Activated naive CD8-positive, alpha-beta T cell treated with anti-CD3 and anti-CD28 coated beads, Interleukin-2, amount 10 ng/mL, durations not matched to agents 7 days and 5 days (primary cell): ENCODE data around the gene RHBDL3. TPM values are rescaled to one million over a fixed set of nuclear protein-coding genes. Genes with fewer than 3 reads are reported as not detected.
"Not testable (repeated sequence)": the region's sequence is repeated elsewhere in the genome, so short reads cannot be mapped to it uniquely, and the experiment has no call there.

Experiments
- ATAC-seq: fragments of 150-1000 bp; cut with Tn5 transposase; one replicate; pipeline ENCODE4 v1.10.0; 2021; ENCODE audit warnings: low read depth, moderate library complexity
- POLR2A ChIA-PET: fragments of 350-600 bp; sonication (Branson Sonifier 250); formaldehyde crosslinking; loops from one replicate; lab custom pipeline; 2021; ENCODE audit warnings: antibody characterized with exemption; lab: Charles Lee
- DNase-seq: peaks from one replicate; pipeline ENCODE4 v3.0.0; 2021
- H3K27ac Mint-ChIP-seq: one replicate; pipeline ENCODE4 v1.8.0; 2022; ENCODE audit warnings: mild to moderate bottlenecking, mixed read lengths
- H3K27me3 Mint-ChIP-seq: one replicate; pipeline ENCODE4 v1.8.0; 2022; ENCODE audit warnings: mild to moderate bottlenecking, moderate library complexity, mixed read lengths
- H3K36me3 Mint-ChIP-seq: one replicate; pipeline ENCODE4 v1.8.0; 2021; ENCODE audit warnings: mild to moderate bottlenecking, mixed read lengths
- H3K4me1 Mint-ChIP-seq: one replicate; pipeline ENCODE4 v1.8.0; 2021; ENCODE audit warnings: mixed read lengths
- H3K4me3 Mint-ChIP-seq: one replicate; pipeline ENCODE4 v1.8.0; 2022; ENCODE audit warnings: mild to moderate bottlenecking, moderate library complexity, mixed read lengths
- H3K9me3 Mint-ChIP-seq: one replicate; pipeline ENCODE4 v1.8.0; 2021; ENCODE audit warnings: mixed read lengths
- total RNA-seq, 2 experiments: library from RNA; stranded (reverse); gene quantifications; one replicate each; pipeline ENCODE4 v1.2.3, GENCODE V29; 2021

Gene RHBDL3
- total RNA-seq, 2 experiments from 2014 or later, result 0.72 to 0.88 TPM

DNA sequence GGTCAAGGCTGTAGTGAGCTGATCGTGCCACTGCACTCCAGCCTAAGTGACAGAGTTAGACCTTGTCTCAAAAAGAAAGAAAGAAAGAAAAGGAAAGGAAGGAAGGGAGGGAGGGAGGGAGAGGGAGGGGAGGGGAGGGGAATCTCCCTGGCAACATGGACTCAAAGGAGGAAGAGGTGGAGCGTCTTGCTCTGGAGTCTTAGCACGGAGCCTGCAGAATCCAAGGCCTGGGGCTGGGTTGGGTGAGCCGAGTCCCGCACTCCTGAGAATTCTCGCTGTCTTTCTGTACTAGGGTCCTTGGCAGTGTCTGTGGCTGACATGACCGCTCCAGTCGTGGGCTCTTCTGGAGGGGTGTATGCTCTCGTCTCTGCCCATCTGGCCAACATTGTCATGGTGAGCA, 39.4 kb downstream of the RHBDL3 start:
- Mint-ChIP-seq H3K27me3 (peaks cover 27% of the 10 kb centered on the region), H3K27ac (no peak overlapping the region), H3K4me1 (peaks cover 5% of the 10 kb centered on the region), H3K36me3 (no peaks in the 10 kb centered on the region), H3K9me3 (no peaks in the 10 kb centered on the region), H3K4me3 (no peak overlapping the region)
- no peak for DNase-seq
- no peak for ATAC-seq
- POLR2A ChIA-PET, result no interaction called here

DNA sequence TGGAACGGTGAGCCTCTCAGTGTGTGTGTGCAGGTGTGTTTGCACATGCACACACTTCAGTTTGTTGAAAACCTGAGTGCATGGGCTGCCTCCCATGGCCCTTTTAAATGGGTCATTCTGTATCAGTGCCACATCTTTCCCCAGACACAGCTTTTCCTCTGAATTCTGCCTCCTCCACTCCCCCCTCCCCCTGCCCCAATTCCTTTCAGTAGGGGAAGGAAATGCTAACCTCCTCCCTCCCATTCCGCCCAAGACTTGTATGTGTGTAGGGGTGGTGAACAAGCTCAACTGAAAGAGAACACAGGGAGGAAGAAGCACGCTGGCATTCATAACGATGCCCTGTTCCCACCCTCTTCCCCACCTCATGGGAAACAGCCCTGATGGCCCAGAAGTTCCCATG, 42.0 kb downstream of the RHBDL3 start:
- Mint-ChIP-seq H3K27me3 (peaks cover 31% of the 10 kb centered on the region), H3K27ac (no peak overlapping the region), H3K4me1 (peaks cover 5% of the 10 kb centered on the region), H3K4me3 (no peak overlapping the region), H3K9me3 (no peaks in the 10 kb centered on the region), H3K36me3 (no peaks in the 10 kb centered on the region)
- POLR2A ChIA-PET, result no interaction called here
- DNase-seq (no peak), ATAC-seq (no peak)

DNA sequence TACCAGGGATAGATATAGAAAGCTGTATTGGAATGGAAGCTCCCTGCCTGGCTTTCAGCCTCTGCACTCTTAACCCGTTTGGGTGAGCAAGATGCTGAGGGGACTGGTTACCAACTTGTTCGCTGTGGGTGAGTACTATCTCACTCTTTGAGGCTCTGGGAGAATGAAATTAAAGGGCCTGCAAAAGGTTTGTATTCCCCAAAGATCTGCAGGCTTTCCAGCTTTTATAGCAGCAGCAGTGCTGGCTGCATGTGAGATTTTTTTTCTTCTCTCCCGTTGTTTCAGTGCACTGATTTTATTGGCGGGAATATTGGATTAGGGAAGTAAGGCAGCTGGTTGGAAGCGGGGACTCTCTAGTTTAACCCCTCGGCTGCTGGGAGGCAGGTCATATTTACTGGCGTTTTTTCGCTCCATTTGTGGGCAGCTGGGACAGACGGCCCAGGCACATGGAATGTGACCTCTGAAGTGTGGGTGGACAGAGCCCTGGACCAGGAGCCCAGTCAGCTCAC, 45.5 kb downstream of the RHBDL3 start:
- Mint-ChIP-seq H3K27me3 (peaks cover 37% of the 10 kb centered on the region), H3K27ac (no peak overlapping the region), H3K9me3 (no peaks in the 10 kb centered on the region), H3K4me1 (peaks cover 2% of the 10 kb centered on the region), H3K4me3 (no peak overlapping the region), H3K36me3 (no peaks in the 10 kb centered on the region)
- POLR2A ChIA-PET, result no interaction called here
- no peak for DNase-seq
- no peak for ATAC-seq

DNA sequence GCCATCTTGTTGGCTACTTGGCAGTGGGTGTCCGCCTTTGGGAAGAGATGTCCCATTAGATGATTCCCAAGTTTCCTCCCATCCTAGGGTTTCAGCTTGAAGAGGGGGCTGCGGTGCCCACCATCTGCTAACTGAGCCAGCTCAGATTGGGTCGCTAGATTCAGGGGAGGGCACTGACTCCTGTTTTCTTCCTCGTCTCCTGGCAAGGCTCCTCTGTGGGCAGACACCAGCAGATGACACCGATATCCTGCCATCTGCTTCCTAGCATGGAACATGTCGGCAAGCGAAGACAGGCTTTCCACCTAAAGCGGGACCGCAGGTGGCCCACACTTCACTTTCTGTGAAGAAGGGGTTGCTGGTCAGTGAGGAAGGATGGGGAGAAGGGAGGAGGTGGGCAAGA, 49.0 kb downstream of the RHBDL3 start:
- Mint-ChIP-seq H3K27ac (no peak overlapping the region), H3K36me3 (no peaks in the 10 kb centered on the region), H3K4me1 (peaks cover 14% of the 10 kb centered on the region), H3K27me3 (peaks cover 34% of the 10 kb centered on the region), H3K9me3 (no peaks in the 10 kb centered on the region), H3K4me3 (no peak overlapping the region)
- POLR2A ChIA-PET, result no interaction called here
- DNase-seq, result no peak
- ATAC-seq, result no peak

DNA sequence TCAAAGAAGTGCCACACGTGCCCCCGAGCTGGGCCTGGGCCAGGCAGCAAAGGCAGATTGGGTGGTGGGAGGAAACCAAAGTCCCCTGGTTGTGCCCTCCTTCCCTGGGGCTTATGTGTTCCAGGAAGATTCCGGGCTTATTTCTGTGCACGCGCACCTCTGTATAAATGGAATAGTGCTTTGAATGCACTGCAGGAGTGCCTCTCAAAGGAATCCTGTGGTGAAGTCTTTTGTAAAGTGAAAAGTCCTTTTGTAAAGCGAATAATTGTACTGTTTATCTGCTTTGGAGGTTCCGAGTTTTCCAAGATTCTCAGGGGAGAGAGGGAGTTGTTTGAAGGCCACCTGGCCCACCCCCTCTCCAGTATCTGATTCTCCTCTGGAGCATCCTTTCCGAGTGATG, 49.5 kb downstream of the RHBDL3 start:
- DNase-seq, result no peak
- Mint-ChIP-seq H3K36me3 (no peaks in the 10 kb centered on the region), H3K9me3 (no peaks in the 10 kb centered on the region), H3K27me3 (peaks cover 32% of the 10 kb centered on the region), H3K27ac (no peak overlapping the region), H3K4me3 (no peak overlapping the region), H3K4me1 (peaks cover 16% of the 10 kb centered on the region)
- POLR2A ChIA-PET, result no interaction called here
- ATAC-seq, result no peak

DNA sequence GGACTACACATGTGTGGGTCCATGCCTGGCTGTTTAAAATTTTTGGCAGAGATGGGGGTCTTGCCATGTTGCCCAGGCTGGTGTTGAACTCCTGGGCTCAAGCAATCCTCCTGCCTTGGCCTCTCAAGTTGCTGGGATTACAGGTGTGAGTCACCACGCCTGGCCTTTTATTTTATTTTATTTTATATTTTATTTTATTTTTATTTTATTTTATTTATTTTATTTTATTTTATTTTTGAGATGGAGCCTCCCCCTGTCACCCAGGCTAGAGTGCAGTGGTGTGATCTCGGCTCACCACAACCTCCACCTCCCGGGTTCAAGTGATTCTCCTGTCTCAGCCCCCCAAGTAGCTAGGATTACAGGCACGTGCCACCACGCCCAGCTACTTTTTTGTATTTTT, 51.0 kb downstream of the RHBDL3 start:
- not testable (repeated sequence) for ATAC-seq, H3K4me3 Mint-ChIP-seq, H3K36me3 Mint-ChIP-seq, H3K9me3 Mint-ChIP-seq, DNase-seq, H3K27ac Mint-ChIP-seq
- POLR2A ChIA-PET, result interaction anchor here (0.5 kb wide), 1 partner anchor 12 kb away, joined by 3 read pairs; no protein-coding TSS in a partner anchor
- Mint-ChIP-seq H3K4me1 (peaks cover 16% of the 10 kb centered on the region), H3K27me3 (peaks cover 30% of the 10 kb centered on the region)

DNA sequence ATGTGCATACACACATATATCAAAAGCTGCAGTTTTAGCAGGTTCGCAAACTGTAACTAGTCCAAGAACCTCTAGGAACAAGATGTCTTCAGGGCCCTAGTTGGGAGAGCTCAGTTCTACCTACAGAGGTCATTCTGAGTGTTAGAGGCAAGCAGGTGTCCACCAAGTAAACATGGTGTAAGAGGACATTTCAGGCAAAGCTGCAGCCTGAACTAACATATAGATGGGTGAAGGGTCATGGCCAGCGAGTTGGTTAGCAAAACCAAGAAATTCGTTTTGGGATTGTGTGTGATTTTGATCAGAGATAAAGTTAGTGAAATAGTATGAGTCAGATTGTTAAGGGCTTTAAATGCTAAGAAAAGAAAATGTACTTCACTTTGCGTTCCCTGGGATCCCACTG, 51.7 kb downstream of the RHBDL3 start:
- POLR2A ChIA-PET, result interaction anchor here (1.6 kb wide), 1 partner anchor 64 kb away, joined by 4 read pairs; no protein-coding TSS in a partner anchor
- Mint-ChIP-seq H3K4me3 (no peak overlapping the region), H3K36me3 (no peaks in the 10 kb centered on the region), H3K27me3 (peaks cover 30% of the 10 kb centered on the region), H3K4me1 (peaks cover 16% of the 10 kb centered on the region), H3K27ac (no peak overlapping the region), H3K9me3 (no peaks in the 10 kb centered on the region)
- ATAC-seq, result no peak
- no peak for DNase-seq

DNA sequence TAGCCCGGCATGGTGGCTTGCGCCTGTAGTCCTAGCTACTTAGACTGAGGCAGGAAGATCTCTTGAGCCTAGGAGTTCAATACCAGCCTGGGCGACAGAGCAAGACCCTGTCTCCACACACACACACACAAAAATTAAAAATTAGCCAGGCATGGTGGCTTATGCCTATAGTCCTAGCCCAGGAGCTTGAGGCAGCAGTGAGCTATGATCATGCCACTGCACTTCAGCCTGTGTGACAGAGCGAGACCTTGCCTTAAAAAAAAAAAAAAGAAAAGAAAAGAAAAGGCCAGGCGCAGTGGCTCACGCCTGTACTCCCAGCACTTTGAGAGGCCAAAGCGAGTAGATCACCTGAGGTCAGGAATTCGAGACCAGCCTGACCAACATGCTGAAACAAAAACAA, 52.4 kb downstream of the RHBDL3 start:
- no peak for DNase-seq
- Mint-ChIP-seq H3K4me1 (peaks cover 17% of the 10 kb centered on the region), H3K27me3 (peaks cover 30% of the 10 kb centered on the region), H3K36me3 (no peaks in the 10 kb centered on the region), H3K9me3 (no peaks in the 10 kb centered on the region), H3K4me3 (peak overlapping the region; percentile 42), H3K27ac (no peak overlapping the region)
- no peak for ATAC-seq
- POLR2A ChIA-PET, result interaction anchor here (0.7 to 1.6 kb wide), 2 partner anchors 65 to 76 kb away, joined by 3 to 4 read pairs; no protein-coding TSS in a partner anchor

DNA sequence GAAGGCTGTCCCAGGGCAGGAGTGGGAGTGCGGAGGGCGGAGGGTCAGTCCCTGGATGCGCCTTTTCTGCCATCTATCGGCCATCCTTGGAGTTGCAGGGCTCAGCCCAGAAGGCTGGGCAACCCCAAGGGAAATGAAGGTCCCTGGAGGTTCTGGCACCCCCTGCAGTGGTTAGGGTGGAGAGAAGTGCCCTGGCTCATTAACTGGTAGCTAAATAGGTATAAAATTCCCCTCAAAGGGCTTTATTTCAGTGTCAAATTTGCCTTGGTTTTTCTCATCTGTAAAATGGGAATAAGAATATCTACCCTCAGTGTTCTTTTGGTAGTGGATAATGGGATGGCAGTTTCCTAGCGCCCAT, 53.9 kb downstream of the RHBDL3 start:
- Mint-ChIP-seq H3K9me3 (no peaks in the 10 kb centered on the region), H3K4me1 (peaks cover 28% of the 10 kb centered on the region), H3K4me3 (peak overlapping the region; percentile 86), H3K27me3 (peaks cover 26% of the 10 kb centered on the region), H3K27ac (peak overlapping the region; percentile 60), H3K36me3 (no peaks in the 10 kb centered on the region)
- POLR2A ChIA-PET, result interaction anchor here (1.6 kb wide), 1 partner anchor 11 kb away, joined by 6 read pairs; no protein-coding TSS in a partner anchor
- ATAC-seq, result peak; percentile 76
- DNase-seq, result peak; percentile 84

DNA sequence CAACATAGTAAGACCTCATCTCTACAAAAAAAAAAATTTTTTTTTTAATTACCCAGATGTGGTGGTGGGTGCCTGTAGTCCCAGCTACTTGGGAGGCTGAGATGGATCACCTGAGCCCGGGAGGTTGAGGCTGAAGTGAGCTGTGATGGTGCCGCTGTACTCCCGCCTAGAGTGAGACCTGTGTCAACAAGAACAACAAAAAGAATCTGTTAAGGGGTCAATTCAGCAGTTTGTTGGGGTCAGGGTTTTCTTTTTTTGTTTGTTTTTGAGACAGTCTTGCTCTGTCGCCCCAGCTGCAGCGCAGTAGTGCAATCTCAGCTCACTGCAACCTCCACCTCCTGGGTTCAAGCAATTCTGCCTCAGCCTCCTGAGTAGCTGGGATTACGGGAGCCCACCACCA, 54.4 kb downstream of the RHBDL3 start:
- Mint-ChIP-seq H3K27me3 (peaks cover 21% of the 10 kb centered on the region), H3K4me1 (peaks cover 31% of the 10 kb centered on the region)
- not testable (repeated sequence) for H3K27ac Mint-ChIP-seq, H3K36me3 Mint-ChIP-seq, DNase-seq, ATAC-seq, H3K4me3 Mint-ChIP-seq, H3K9me3 Mint-ChIP-seq
- POLR2A ChIA-PET, result interaction anchor here (0.6 to 1.6 kb wide), 2 partner anchors 11 to 34 kb away, joined by 3 to 6 read pairs; no protein-coding TSS in a partner anchor

DNA sequence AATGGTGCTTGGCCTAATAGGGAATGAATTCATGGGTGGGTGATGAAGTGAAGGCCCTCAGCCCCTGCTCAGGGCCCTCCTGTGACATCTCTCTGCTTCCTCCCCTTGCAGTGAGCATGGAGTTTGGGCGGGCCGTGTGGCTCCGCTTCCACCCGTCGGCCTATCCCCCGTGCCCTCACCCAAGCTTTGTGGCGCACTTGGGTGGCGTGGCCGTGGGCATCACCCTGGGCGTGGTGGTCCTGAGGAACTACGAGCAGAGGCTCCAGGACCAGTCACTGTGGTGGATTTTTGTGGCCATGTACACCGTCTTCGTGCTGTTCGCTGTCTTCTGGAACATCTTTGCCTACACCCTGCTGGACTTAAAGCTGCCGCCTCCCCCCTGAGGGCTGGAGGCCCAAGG, 55.2 kb downstream of the RHBDL3 start:
- peaks cover 13% of the 10 kb centered on the region for H3K27me3 Mint-ChIP-seq
- ATAC-seq (no peak), DNase-seq (no peak)
- H3K4me1 Mint-ChIP-seq, result peaks cover 31% of the 10 kb centered on the region
- H3K27ac Mint-ChIP-seq, result no peak overlapping the region
- POLR2A ChIA-PET, result interaction anchor here (0.6 to 1.6 kb wide), 3 partner anchors 10 to 33 kb away, joined by 3 to 6 read pairs (median 4); partner anchors contain the start of gene ZNF207
- no peaks in the 10 kb centered on the region for H3K9me3 Mint-ChIP-seq
- no peaks in the 10 kb centered on the region for H3K36me3 Mint-ChIP-seq
- no peak overlapping the region for H3K4me3 Mint-ChIP-seq

DNA sequence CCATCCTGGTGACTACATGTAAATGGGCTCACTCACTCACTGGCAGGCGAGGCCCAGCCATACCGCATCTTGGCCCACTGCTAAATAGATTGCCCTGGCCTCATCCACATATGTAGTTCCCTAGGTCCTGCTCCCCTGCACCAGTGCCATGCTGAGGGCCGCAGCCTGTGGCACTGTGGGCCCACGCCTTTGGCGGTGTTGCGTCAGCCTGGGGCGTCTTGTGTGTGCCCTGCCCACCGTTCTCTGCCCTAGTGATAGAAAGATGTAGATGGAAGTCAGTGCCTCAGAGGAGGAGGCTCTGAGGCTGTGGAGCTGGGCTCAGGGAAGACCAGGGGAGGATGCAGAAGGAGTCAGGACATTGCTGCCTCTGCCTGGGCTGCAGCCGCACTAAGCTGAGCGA, 57.4 kb downstream of the RHBDL3 start:
- peaks cover 2% of the 10 kb centered on the region for H3K27me3 Mint-ChIP-seq
- peak overlapping the region; percentile 65 for H3K4me3 Mint-ChIP-seq
- no peaks in the 10 kb centered on the region for H3K36me3 Mint-ChIP-seq
- POLR2A ChIA-PET, result interaction anchor here (1.4 to 1.7 kb wide), 3 partner anchors 8 to 26 kb away, joined by 4 to 14 read pairs (median 5); no protein-coding TSS in a partner anchor
- H3K27ac Mint-ChIP-seq, result peak overlapping the region; percentile 85
- H3K9me3 Mint-ChIP-seq, result no peaks in the 10 kb centered on the region
- no peak for ATAC-seq
- no peak for DNase-seq
- peaks cover 39% of the 10 kb centered on the region for H3K4me1 Mint-ChIP-seq

DNA sequence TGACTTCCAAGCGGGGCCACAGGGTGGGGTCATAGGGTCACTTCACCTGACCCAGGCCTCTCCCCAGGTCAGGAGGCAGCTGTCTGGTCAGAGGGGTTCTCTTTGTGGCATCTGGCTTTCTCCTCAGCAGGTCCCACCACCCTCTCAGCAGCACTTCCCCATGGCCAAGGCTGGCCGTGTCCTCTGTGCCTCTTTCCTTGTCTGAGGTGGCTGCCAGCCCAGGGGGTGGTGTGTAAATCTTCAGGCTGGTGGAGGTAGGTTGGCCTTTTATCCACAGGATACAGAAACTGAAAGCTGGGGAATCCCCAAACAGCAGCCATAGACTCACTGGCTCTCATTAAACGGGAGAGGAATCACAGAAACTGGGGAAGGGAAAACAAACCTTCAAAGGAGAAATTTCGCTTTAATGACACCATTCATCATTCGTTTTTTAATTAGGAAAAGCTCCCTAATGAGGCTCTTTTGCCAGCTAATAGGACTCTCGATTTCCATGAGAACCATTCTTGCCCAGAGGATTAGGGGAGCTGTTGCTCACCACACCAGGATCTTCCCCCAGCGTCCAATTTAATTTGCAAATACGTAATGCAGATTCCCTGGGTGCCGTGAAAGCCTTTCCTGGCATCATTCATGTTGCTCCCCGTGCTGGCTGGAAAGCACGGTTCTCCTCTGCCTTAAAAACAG, 58.3 kb downstream of the RHBDL3 start:
- Mint-ChIP-seq H3K9me3 (no peaks in the 10 kb centered on the region), H3K27me3 (no peaks in the 10 kb centered on the region), H3K27ac (peak overlapping the region; percentile 85), H3K36me3 (no peaks in the 10 kb centered on the region), H3K4me3 (peak overlapping the region; percentile 65), H3K4me1 (peaks cover 39% of the 10 kb centered on the region)
- POLR2A ChIA-PET, result interaction anchor here (1.0 to 1.7 kb wide), 5 partner anchors 14 to 254 kb away, joined by 3 to 14 read pairs (median 4); no protein-coding TSS in a partner anchor
- DNase-seq (peak; percentile 58), ATAC-seq (peak; percentile 84)

DNA sequence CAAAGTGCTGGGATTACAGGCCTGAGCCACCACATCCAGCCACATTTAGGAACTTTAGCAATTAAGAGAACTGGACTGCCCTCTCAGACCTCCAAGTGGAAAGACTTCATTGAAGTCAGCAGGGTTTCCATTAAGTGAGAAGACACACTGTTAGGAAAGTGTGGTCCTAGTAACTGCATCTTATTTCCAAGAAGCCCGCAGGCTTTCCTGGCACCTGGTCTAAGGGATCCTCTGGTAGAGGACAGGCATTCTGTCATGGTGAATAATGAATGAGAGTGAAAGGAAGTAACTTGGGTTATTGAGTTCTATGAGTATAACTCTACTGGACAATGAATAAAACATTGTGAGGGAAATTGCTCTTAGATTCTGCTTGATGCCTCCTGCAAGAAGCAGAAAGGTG, 62.3 kb downstream of the RHBDL3 start:
- Mint-ChIP-seq H3K9me3 (no peaks in the 10 kb centered on the region), H3K4me3 (no peak overlapping the region), H3K27ac (peak overlapping the region; percentile 60), H3K36me3 (peaks cover 6% of the 10 kb centered on the region), H3K4me1 (peaks cover 54% of the 10 kb centered on the region), H3K27me3 (no peaks in the 10 kb centered on the region)
- ATAC-seq (no peak), DNase-seq (peak; percentile 3)
- POLR2A ChIA-PET, result interaction anchor here (7.5 kb wide), 1 partner anchor 13 kb away, joined by 51 read pairs; the partner anchor contains the start of gene C17orf75
